ENCODE measurements around the gene TFAP2A.

TFAP2A gene

DNA sequence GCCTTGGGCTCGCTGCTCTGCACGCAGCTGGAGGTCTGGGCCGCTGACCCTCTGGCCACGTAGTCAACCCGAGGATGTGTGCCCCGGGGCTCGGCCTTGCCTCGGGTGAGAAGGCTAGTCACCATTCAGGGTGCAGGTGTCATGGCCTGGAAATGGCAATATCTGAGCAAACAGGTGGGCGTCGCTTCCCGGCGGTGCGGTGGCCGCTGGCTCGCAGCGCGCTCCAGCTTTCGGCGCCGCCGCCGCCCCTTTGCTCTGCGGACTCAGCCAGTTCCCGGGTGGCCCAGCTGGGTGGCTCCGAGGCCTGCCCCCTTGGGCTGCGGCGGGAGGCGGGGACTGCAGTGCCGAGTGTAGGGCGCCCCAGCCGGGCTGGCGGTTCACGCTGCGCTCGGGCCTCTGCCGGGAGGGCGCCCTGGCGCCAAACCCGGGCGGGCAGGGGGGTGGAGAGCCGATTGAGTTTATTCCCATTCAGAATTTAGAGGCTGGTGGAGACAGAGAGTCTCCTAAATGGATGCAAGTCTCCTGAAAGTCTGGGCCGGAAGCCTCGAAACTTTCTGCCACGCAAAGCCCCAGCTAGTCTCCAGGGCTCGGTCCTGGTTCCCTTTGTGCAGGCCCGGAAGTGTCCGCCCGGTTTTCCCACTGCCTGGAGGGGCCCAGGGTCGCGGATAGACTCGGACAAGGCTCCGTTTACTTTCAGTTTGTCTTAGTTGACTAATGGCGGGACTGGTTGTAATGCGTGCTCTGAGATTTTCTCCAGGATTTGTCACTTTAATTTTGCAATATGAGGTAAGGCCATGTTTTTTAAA is 11.3 kb upstream of the TFAP2A start:
- DNase-seq (ENCODE audit: low read depth) = no peak

- no peak for DNase-seq (ENCODE audit: low read depth)
Measured at GRCh38 chr6:10425176-10425974, 10.5 kb upstream of the TFAP2A start.

DNA sequence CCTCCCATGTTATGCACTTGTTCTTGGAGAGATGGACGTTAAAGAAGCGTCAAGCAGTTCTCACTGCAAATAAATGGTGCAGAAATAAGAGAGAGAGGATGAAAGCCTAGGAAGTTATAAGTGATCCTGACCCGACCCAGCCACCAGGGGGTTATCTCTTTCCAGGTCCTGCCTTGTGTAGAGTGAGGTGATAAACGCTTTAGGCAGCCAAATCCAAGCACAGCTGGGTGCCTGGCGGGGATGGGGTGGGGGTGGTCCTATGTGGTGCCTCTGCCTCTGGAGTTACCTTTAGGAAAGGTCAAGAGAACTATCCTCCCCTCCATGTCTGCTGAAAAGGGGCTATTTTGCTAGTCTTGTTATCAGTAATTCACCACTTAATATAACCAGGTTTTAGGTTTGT is 9.2 kb upstream of the TFAP2A start:
- DNase-seq (ENCODE audit: low read depth) = no peak

DNA sequence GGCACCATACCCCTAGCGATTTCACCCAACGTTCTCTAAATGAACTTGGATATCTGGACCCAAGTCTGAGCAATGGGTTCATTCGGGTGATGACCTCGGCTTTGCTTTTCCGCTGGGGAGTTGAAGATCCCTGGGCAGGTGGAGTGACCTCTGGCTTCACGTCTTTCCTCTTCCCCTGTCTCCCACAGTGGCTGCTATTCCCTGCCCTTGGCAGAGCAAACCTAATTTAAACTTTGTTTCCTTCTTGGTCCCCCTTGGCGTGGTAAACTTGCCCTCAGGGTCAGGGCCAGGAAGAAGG is 7.8 kb upstream of the TFAP2A start:
- DNase-seq (ENCODE audit: low read depth) = no peak

GRCh38 chr6:10421921-10422736 is 7.3 kb upstream of the TFAP2A start:
- DNase-seq (ENCODE audit: low read depth) = no peak

DNA sequence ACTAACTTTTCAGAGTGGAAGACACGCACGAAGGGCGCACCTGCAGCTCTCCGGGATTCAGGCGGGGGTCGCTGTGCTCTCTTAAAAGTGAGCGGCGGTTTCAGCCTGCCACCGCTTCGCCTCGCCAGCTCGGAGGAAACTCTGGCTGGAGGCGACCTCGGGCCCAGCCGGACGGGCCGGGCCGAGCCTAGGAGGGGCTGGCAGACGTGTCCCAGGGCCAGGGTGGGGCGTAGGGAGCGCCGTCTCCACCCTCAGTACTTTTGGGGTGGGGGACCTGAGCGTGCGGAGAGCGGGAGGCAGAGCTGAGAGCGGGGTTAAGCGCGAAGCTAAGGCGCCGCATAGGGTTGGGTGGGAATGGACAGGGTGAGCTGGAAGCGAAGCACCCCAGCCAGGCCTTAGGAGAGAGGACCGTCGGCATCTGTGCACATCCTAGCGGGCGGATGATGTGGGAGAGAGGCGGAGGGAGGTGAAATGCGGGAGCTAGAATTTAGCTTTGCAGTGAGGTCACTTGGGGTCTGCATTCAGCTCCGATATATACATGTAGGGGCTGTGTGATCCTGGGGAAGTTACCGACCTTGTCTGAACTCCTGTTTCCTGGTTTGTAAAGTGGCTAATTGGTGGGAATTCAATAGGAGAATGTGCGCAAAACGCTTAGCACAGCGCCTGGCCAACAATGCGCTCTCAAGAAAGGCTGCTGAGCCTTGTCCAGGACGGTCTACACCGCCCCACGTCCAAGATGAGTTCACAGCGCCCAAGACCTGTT is 6.5 kb upstream of the TFAP2A start:
- DNase-seq (ENCODE audit: low read depth) = no peak

GRCh38 chr6:10420546-10421157 is 5.8 kb upstream of the TFAP2A start:
- DNase-seq (ENCODE audit: low read depth) = no peak

DNA sequence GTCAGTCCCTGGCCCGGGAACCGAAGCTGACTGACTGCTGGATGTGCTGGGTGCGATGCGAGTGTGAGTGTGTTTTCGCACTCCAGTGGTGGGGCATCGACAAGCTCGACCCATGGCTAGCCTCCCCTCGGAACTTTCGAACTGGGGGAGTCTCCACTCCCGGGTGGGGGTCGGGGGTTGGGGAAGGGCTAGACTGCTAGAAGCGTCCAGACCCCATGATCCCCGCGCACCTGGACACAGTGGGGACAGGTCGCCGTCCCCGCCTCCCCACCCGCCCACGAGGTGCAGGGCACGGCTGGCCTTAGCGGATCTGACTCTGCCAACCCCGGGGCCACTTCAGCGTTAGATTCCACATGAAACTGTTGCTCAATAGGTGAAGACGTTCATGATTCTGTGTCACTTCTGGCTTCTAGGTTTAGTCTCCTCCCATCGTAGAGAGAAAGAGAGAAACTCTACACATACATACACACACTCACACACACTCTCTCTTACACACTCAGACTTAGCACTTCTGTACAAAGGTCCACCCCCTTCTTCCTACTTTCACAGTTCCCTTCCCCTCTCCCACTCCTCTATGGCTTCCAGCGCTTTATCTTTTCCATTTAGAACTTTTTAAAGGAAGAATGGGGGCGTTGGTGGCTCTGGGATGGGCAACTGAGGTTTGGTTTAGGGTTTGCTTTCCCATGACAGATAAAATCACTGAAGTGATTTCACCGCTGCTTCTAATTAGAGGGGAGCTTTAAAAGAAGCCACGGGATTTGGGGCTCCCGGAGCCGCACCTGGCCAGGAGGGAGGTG is 5.1 kb upstream of the TFAP2A start:
- DNase-seq (ENCODE audit: low read depth) = no peak

DNA sequence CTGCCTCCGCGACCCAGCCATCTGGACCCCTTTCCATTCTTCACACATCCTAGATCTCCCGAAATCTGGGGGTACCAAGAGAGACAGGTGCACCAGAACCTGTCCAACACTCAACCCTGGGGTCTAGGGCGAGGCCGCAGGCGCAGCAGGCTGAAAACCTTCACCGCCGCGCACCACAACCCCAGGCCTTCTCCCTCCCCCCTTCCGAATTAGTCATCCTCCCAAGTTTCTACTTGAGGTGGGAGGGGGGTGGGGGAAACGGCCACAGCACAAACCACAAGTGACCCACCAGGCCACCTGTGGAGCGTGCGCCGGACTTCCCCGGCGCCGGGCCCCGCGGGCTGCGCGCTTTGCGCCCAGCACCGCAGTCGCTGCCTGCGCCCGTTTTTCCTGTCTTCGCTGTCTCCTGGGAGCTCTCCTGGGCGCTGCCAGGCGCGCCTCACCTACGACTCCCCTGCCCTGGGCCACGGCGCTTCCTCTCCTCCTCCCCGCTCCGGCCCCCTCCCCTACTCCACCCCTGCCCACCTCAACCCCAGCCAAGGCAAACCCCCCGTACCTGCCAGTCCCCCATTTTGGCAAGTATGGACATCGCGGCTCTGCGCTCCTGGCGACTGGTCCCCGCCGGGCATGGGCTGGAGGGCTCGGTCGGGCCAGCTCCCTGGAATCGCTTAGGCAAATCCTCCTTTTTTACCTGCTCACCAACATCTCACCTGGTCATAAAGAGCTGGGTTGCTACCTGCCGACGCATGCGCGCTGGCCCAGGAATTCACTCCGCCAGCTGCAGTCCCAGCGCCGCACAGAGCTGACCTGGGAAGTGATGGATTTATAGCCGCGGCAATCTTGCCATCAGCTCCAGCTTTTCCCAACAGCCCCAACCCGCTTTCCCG is 4.2 kb upstream of the TFAP2A start:
- no peak for DNase-seq (ENCODE audit: low read depth)

DNA sequence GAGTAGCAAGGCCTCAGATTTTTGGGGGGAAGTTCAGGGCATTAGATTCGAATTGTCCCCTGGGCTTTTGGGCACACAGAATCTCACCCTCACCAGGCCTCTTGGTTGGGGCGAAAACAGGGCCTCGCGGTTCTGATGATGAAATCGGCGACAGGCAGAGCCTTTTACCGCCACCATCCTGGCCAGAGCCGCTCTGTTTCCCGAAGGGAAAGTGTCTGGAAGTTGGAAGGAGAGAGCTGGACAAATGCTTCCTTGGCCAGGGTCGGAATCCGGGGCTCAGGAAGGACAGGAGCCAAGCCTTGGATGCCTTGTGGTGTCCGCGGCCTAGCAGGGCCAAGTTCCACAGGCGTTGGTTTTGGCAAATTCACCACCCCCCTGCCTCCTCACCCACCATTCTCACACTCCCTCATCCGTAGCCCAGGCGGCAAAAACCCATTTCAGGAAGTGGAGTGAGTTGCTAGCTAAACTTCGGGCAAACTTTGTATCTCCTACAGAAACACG is 3.5 kb upstream of the TFAP2A start:
- DNase-seq (ENCODE audit: low read depth) = no peak

GRCh38 chr6:10417681-10418104 is 2.8 kb upstream of the TFAP2A start:
- no peak for DNase-seq (ENCODE audit: low read depth)

DNA sequence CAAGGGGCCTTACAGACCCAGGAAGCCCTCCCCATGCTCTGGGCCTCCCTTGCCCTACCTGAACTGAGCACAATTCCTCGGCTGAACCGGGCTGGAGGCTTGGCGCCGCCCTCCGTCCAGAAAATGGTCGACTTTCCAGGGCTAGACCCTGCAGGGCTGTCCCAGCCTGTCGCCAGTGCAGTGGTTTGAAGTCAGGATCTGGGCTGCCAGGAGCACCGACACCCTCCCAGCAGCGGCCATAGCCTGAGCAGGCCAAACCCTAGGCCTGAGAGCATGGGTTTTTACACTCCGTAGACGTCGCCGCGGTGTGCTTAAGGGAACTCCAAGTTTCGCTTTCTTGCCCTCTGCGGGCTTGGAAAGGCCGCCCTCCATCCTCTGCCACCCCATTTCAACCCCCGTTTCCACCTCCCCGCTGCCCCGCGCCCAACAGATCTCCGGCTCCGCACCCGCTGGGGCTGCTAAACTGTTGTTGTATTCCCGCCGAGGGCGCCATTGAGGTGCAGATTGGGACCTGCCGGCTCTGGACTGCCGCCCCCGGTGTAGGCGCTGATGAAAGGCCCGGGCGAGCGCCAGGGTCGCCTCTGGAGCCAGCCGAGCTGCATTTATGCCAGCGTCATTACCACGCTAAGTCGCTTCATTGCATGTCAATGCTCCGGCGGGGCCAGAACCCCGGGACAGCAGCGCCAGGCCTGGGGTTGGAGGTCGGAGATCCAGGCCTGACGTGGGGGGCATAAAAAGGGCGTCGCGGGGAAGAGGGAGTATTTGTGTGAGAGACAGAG is 2.2 kb upstream of the TFAP2A start:
- no peak for DNase-seq (ENCODE audit: low read depth)

GRCh38 chr6:10416516-10416862 is 1.6 kb upstream of the TFAP2A start:
- DNase-seq (ENCODE audit: low read depth) = no peak

- no peak for DNase-seq (ENCODE audit: low read depth)
Measured at GRCh38 chr6:10415617-10416480, 975 bp upstream of the TFAP2A start.

DNA sequence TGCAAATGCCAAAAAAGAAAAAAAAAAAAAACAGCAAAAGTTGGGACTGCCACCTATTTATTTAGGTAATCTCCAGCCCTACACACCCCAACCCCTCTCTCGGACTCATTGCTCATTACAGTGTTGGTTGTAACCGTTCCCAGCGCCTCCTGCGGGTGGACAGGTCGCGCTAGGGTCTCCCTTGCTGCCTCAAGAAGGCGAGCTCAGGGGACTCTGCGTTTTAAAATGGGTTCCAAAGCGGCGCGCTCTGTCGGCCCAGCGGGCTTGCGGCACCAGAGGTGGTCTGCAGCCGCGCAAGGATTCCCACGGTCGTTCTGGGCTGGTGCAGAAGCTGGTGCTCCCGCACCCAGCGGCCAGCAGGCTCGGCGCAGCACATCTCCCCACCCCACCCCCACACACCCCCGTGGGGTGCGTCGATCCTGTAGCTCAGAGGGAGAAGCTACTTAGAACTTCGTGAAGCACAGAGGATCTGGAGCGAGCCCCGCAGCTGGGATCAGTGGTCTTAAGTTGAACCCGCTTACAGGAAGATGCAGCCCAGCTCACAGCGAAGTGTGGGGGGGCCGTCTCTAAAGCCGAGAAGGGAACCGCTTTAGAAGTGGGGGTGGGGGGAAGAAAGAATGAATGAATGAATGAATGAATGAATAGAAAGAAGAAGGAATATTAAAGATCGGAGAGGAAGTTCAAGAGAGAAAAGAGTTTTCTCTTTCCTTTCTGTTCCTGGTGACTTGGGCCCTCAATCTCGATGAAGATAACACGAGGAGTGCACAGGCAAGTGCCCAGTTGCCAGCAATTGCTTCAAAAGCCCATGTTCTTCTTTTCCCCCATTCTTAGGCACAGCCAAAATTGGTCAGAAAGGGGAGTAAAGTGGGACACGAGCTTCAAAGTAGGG is 780 bp downstream of the TFAP2A start:
- DNase-seq (ENCODE audit: low read depth) = no peak

- DNase-seq (ENCODE audit: low read depth) = no peak
Measured at GRCh38 chr6:10413262-10413849, 1.5 kb downstream of the TFAP2A start.

All from stimulated activated CD8-positive, alpha-beta memory T cell treated with anti-CD3 and anti-CD28 coated beads, Interleukin-12 subunit alpha, Interleukin-12 subunit beta, amount 100 ng/mL, for 1 hour (primary cell).